Erythroblast (primary cell): ENCODE data around the gene SAMSN1.
"Not testable (repeated sequence)": the region's sequence is repeated elsewhere in the genome, so short reads cannot be mapped to it uniquely, and the experiment has no call there.

Experiments
- GATA1 ChIP-seq: IDR thresholded peaks from 2 replicates; pipeline ENCODE4 v1.6.1; 2011; ENCODE audit warnings: low read depth, mild to moderate bottlenecking, control low read depth, low read length, moderate library complexity
- POLR2A ChIP-seq: IDR thresholded peaks from 2 replicates; pipeline ENCODE4 v1.6.1; 2011; ENCODE audit warnings: mild to moderate bottlenecking, low read length

GRCh38 chr21:14546719-14547118, 604 bp upstream of the SAMSN1 start:
- TF ChIP-seq POLR2A, GATA1: not testable (repeated sequence)
